ENCODE data around the gene RPLP1.
A peak's percentile ranks its signal among the peaks of the same experiment; 100 is the strongest.

The RPLP1 gene

GRCh38 chr15:69457304-69458280 lies 5.0 kb downstream of the RPLP1 start:
- H3K27ac ChIP-seq, result peak overlapping the region; percentile 37
- CTCF ChIA-PET, result no interaction called here
- POLR2A ChIA-PET (ENCODE audit: low non-redundant PET), result no interaction called here
- no peak for TF ChIP-seq CTCF (conservative IDR thresholded peaks at IDR 0.05; ENCODE audit: low read depth)
- no peak for DNase-seq (ENCODE audit: low spot score)

- DNase-seq (ENCODE audit: low spot score), result no peak
- H3K27ac ChIP-seq, result peak overlapping the region; percentile 34
- POLR2A ChIA-PET (ENCODE audit: low non-redundant PET), result no interaction called here
- TF ChIP-seq CTCF (conservative IDR thresholded peaks at IDR 0.05; ENCODE audit: low read depth), result no peak
- CTCF ChIA-PET, result interaction anchor here (0.6 kb wide), 1 partner anchor 428 kb away, joined by 3 read pairs; no protein-coding TSS in a partner anchor
These were observed 6.4 kb downstream of the RPLP1 start for GRCh38 chr15:69459066-69459465.

GRCh38 chr15:69460481-69460880 lies 7.9 kb downstream of the RPLP1 start:
- CTCF ChIA-PET, result interaction anchor here (0.5 kb wide), 1 partner anchor 224 kb away, joined by 3 read pairs; no protein-coding TSS in a partner anchor
- TF ChIP-seq CTCF (conservative IDR thresholded peaks at IDR 0.05; ENCODE audit: low read depth), result no peak
- no peak overlapping the region for H3K27ac ChIP-seq
- DNase-seq (ENCODE audit: low spot score), result no peak
- POLR2A ChIA-PET (ENCODE audit: low non-redundant PET), result no interaction called here

DNA sequence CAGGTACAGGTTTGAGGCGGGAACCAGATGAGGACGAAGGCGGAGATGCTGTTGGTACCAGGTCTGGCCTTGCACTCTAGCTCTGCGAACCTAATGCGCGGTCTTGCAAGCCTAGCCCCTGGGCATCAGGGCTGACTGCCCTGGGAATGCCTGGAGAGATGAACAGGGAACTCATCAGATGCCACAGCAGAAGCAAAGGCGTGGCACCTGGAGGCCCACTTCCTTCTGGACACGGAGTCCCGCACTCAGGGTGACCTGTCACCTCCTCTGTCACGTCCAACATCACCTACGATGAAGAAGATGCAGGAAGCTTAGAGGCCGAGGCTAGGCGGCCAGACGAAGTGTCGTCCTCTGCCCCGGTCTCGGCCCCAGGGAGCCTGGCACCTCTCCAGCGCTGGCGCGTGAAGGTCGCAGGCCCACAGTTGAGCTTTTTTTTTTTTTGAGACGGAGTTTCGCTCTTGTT lies 9.4 kb downstream of the RPLP1 start:
- DNase-seq (ENCODE audit: low spot score), result no peak
- no peak for TF ChIP-seq CTCF (conservative IDR thresholded peaks at IDR 0.05; ENCODE audit: low read depth)
- ChIA-PET POLR2A (ENCODE audit: low non-redundant PET) (interaction anchor here (0.6 to 1.9 kb wide), 2 partner anchors 9 to 774 kb away, joined by 3 to 21 read pairs; partner anchors contain the start of gene RPLP1), CTCF (interaction anchor here (0.6 to 1.5 kb wide), 5 partner anchors 11 to 425 kb away, joined by 3 to 4 read pairs (median 3); no protein-coding TSS in a partner anchor)
- peak overlapping the region; percentile 90 for H3K27ac ChIP-seq

GRCh38 chr15:69462493-69463181 lies 10.0 kb downstream of the RPLP1 start:
- DNase-seq (ENCODE audit: low spot score), result peak; percentile 100
- H3K27ac ChIP-seq, result peak overlapping the region; percentile 90
- peak; percentile 97 for TF ChIP-seq CTCF (conservative IDR thresholded peaks at IDR 0.05; ENCODE audit: low read depth)
- ChIA-PET POLR2A (ENCODE audit: low non-redundant PET) (interaction anchor here (0.6 to 1.9 kb wide), 2 partner anchors 10 to 773 kb away, joined by 3 to 21 read pairs; partner anchors contain the start of gene RPLP1), CTCF (interaction anchor here (0.6 to 1.5 kb wide), 9 partner anchors 9 to 1688 kb away, joined by 3 to 5 read pairs (median 3); no protein-coding TSS in a partner anchor)

Measured in RWPE1 (cell line).